T-helper 2 cell treated with Interferon-gamma antibody and Interleukin-4, amounts not matched to agents 5 μg/mL and 100 μg/mL, for 36 hours (primary cell): ENCODE data around the gene SMC3.
"Not testable (repeated sequence)": the region's sequence is repeated elsewhere in the genome, so short reads cannot be mapped to it uniquely, and the experiment has no call there.

Experiments used
- DNase-seq: peaks from one replicate; pipeline ENCODE4 v3.0.0; 2021; ENCODE audit warnings: low spot score
- H3K27ac Mint-ChIP-seq: one replicate; pipeline ENCODE4 v1.8.0; 2021; ENCODE audit warnings: mild to moderate bottlenecking, mixed read lengths
- H3K27me3 Mint-ChIP-seq: one replicate; pipeline ENCODE4 v1.8.0; 2021; ENCODE audit warnings: low read depth, mixed read lengths
- H3K36me3 Mint-ChIP-seq: one replicate; pipeline ENCODE4 v1.8.0; 2021; ENCODE audit warnings: low read depth, mixed read lengths
- H3K4me1 Mint-ChIP-seq: one replicate; pipeline ENCODE4 v1.8.0; 2021; ENCODE audit warnings: low read depth, mixed read lengths
- H3K4me3 Mint-ChIP-seq: one replicate; pipeline ENCODE4 v1.8.0; 2022; ENCODE audit warnings: mild to moderate bottlenecking, moderate library complexity, mixed read lengths
- H3K9me3 Mint-ChIP-seq: one replicate; pipeline ENCODE4 v1.8.0; 2021; ENCODE audit warnings: mixed read lengths

SMC3 gene

GRCh38 chr10:110532628-110533027, 34.9 kb upstream of the SMC3 start:
- not testable (repeated sequence) for H3K4me3 Mint-ChIP-seq, H3K27me3 Mint-ChIP-seq, DNase-seq, H3K9me3 Mint-ChIP-seq, H3K27ac Mint-ChIP-seq, H3K36me3 Mint-ChIP-seq
- peaks cover 49% of the 10 kb centered on the region for H3K4me1 Mint-ChIP-seq

- no peaks in the 10 kb centered on the region for H3K27me3 Mint-ChIP-seq
- H3K9me3 Mint-ChIP-seq: no peaks in the 10 kb centered on the region
- peaks cover 46% of the 10 kb centered on the region for H3K4me1 Mint-ChIP-seq
- no peak for DNase-seq
- H3K4me3 Mint-ChIP-seq: no peak overlapping the region
- H3K36me3 Mint-ChIP-seq: no peaks in the 10 kb centered on the region
- H3K27ac Mint-ChIP-seq: no peak overlapping the region
Observed at GRCh38 chr10:110533149-110533548, 34.3 kb upstream of the SMC3 start.

- no peaks in the 10 kb centered on the region for H3K27me3 Mint-ChIP-seq
- peak overlapping the region; percentile 51 for H3K27ac Mint-ChIP-seq
- H3K36me3 Mint-ChIP-seq: no peaks in the 10 kb centered on the region
- no peaks in the 10 kb centered on the region for H3K9me3 Mint-ChIP-seq
- H3K4me1 Mint-ChIP-seq: peaks cover 39% of the 10 kb centered on the region
- H3K4me3 Mint-ChIP-seq: peak overlapping the region; percentile 5
- DNase-seq: no peak
Observed at GRCh38 chr10:110534571-110534970, 32.9 kb upstream of the SMC3 start.

GRCh38 chr10:110535958-110536891, 31.3 kb upstream of the SMC3 start:
- Mint-ChIP-seq H3K27ac (peak overlapping the region; percentile 13), H3K36me3 (no peaks in the 10 kb centered on the region), H3K9me3 (no peaks in the 10 kb centered on the region), H3K27me3 (no peaks in the 10 kb centered on the region), H3K4me3 (peak overlapping the region; percentile 71), H3K4me1 (peaks cover 43% of the 10 kb centered on the region)
- peak; percentile 84 for DNase-seq

- Mint-ChIP-seq H3K27ac (no peak overlapping the region), H3K4me3 (no peak overlapping the region), H3K36me3 (no peaks in the 10 kb centered on the region), H3K27me3 (no peaks in the 10 kb centered on the region), H3K9me3 (no peaks in the 10 kb centered on the region), H3K4me1 (peaks cover 39% of the 10 kb centered on the region)
- no peak for DNase-seq
Observed at GRCh38 chr10:110539091-110539490, 28.4 kb upstream of the SMC3 start.

GRCh38 chr10:110540031-110540430, 27.5 kb upstream of the SMC3 start:
- no peaks in the 10 kb centered on the region for H3K36me3 Mint-ChIP-seq
- no peak overlapping the region for H3K27ac Mint-ChIP-seq
- no peak for DNase-seq
- peaks cover 30% of the 10 kb centered on the region for H3K4me1 Mint-ChIP-seq
- H3K9me3 Mint-ChIP-seq: no peaks in the 10 kb centered on the region
- no peaks in the 10 kb centered on the region for H3K27me3 Mint-ChIP-seq
- no peak overlapping the region for H3K4me3 Mint-ChIP-seq

GRCh38 chr10:110544958-110545537, 22.4 kb upstream of the SMC3 start:
- H3K9me3 Mint-ChIP-seq: no peaks in the 10 kb centered on the region

GRCh38 chr10:110546077-110546476, 21.4 kb upstream of the SMC3 start:
- no peak for DNase-seq
- H3K4me1 Mint-ChIP-seq: peaks cover 10% of the 10 kb centered on the region

More at GRCh38 chr10:110544958-110545537, 22.4 kb upstream of the SMC3 start:
- peaks cover 13% of the 10 kb centered on the region for H3K4me1 Mint-ChIP-seq
- no peak for DNase-seq
- H3K36me3 Mint-ChIP-seq: no peaks in the 10 kb centered on the region
- H3K27me3 Mint-ChIP-seq: peaks cover 13% of the 10 kb centered on the region
- no peak overlapping the region for H3K4me3 Mint-ChIP-seq
- no peak overlapping the region for H3K27ac Mint-ChIP-seq

GRCh38 chr10:110546499-110547110, 20.9 kb upstream of the SMC3 start:
- no peak for DNase-seq
- H3K4me3 Mint-ChIP-seq: no peak overlapping the region
- no peaks in the 10 kb centered on the region for H3K9me3 Mint-ChIP-seq
- H3K36me3 Mint-ChIP-seq: no peaks in the 10 kb centered on the region
- H3K27me3 Mint-ChIP-seq: peaks cover 26% of the 10 kb centered on the region
- H3K4me1 Mint-ChIP-seq: peaks cover 10% of the 10 kb centered on the region
- no peak overlapping the region for H3K27ac Mint-ChIP-seq

More at GRCh38 chr10:110546077-110546476, 21.4 kb upstream of the SMC3 start:
- peaks cover 21% of the 10 kb centered on the region for H3K27me3 Mint-ChIP-seq
- H3K9me3 Mint-ChIP-seq: no peaks in the 10 kb centered on the region
- no peaks in the 10 kb centered on the region for H3K36me3 Mint-ChIP-seq
- H3K4me3 Mint-ChIP-seq: no peak overlapping the region
- no peak overlapping the region for H3K27ac Mint-ChIP-seq

- DNase-seq: no peak
- Mint-ChIP-seq H3K36me3 (no peaks in the 10 kb centered on the region), H3K27me3 (peaks cover 31% of the 10 kb centered on the region), H3K27ac (no peak overlapping the region), H3K4me3 (no peak overlapping the region), H3K4me1 (peaks cover 10% of the 10 kb centered on the region), H3K9me3 (no peaks in the 10 kb centered on the region)
Observed at GRCh38 chr10:110547139-110547761, 20.2 kb upstream of the SMC3 start.

GRCh38 chr10:110548002-110548401, 19.5 kb upstream of the SMC3 start:
- no peak overlapping the region for H3K4me3 Mint-ChIP-seq
- no peaks in the 10 kb centered on the region for H3K36me3 Mint-ChIP-seq
- peaks cover 10% of the 10 kb centered on the region for H3K4me1 Mint-ChIP-seq
- no peak overlapping the region for H3K27ac Mint-ChIP-seq
- DNase-seq: no peak
- no peaks in the 10 kb centered on the region for H3K9me3 Mint-ChIP-seq
- peaks cover 36% of the 10 kb centered on the region for H3K27me3 Mint-ChIP-seq

- Mint-ChIP-seq H3K36me3 (no peaks in the 10 kb centered on the region), H3K9me3 (no peaks in the 10 kb centered on the region), H3K27ac (no peak overlapping the region), H3K4me3 (no peak overlapping the region), H3K27me3 (peaks cover 36% of the 10 kb centered on the region), H3K4me1 (peaks cover 8% of the 10 kb centered on the region)
- no peak for DNase-seq
Observed at GRCh38 chr10:110549211-110549610, 18.3 kb upstream of the SMC3 start.

GRCh38 chr10:110553905-110554304, 13.6 kb upstream of the SMC3 start:
- H3K9me3 Mint-ChIP-seq: no peaks in the 10 kb centered on the region
- H3K27me3 Mint-ChIP-seq: peaks cover 48% of the 10 kb centered on the region

GRCh38 chr10:110556296-110556695, 11.2 kb upstream of the SMC3 start:
- H3K4me1 Mint-ChIP-seq: peaks cover 4% of the 10 kb centered on the region
- DNase-seq: no peak
- peaks cover 44% of the 10 kb centered on the region for H3K27me3 Mint-ChIP-seq
- no peak overlapping the region for H3K4me3 Mint-ChIP-seq
- H3K36me3 Mint-ChIP-seq: no peaks in the 10 kb centered on the region
- H3K9me3 Mint-ChIP-seq: no peaks in the 10 kb centered on the region
- H3K27ac Mint-ChIP-seq: no peak overlapping the region

More at GRCh38 chr10:110553905-110554304, 13.6 kb upstream of the SMC3 start:
- DNase-seq: no peak
- no peak overlapping the region for H3K4me3 Mint-ChIP-seq
- no peak overlapping the region for H3K27ac Mint-ChIP-seq
- H3K4me1 Mint-ChIP-seq: peaks cover 4% of the 10 kb centered on the region
- H3K36me3 Mint-ChIP-seq: no peaks in the 10 kb centered on the region
